ENCODE results near the gene PNLIPRP3.

DNA sequence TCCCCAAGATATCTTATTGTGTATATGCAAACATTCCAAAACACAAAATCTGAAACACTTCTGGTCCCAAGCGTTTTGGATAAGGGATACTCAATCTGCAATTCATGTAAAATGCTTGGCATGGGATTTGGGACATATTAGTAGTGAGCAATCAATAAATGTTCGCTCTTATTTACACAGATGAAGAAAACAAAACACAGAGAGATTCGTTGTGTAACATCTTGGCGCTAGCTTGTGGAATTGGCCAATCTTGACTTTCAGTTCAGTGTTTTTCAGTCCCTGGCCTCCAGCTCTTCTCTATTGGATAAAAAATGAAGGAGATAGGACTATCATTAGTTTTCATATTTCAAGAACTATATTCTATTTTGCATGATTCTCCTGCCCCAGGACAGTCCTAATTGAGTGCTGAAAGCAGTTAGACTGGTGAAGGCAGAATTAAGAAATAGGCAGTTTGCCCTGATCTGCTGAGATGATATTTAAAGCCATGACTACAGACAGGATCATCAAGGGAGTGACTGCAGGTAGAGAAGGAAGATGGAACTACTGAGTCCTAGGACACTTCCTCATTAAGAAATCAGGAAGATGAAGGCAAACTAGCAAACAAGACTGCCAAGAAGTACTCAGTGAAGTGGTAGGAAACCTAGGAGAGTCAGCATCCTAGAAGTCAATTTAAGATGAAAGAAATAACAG is 1.8 kb downstream of the PNLIPRP3 start:
- TF ChIP-seq CTCF (IDR thresholded peaks at IDR 0.05; ENCODE audit: low read length) (no peak), EZH2 (optimal IDR thresholded peaks at IDR 0.05; ENCODE audit: low read depth, low read length) (no peak)
